Sigmoid colon (tissue), 7 donors: ENCODE results near the gene SMYD3. TPM values are rescaled to one million over a fixed set of nuclear protein-coding genes. Genes with fewer than 3 reads are reported as not detected.

Experiments used
- DNase-seq: peaks from one replicate; pipeline ENCODE4 v3.0.0-alpha.2; 2019
- H3K27ac ChIP-seq, 4 donors: fragments of 200-600 bp; sonication (generic); one replicate each; pipeline ENCODE4 v1.5.1; 2016 to 2019; ENCODE audit warnings: mild to moderate bottlenecking in 1 of 4
- H3K27me3 ChIP-seq, 3 donors: fragments of 200-600 bp; sonication (generic); one replicate each; pipeline ENCODE4 v1.5.1; 2019; ENCODE audit warnings: mild to moderate bottlenecking in 1 of 3
- H3K36me3 ChIP-seq, 4 donors: fragments of 200-600 bp; sonication (generic); one replicate each; pipeline ENCODE4 v1.5.1; 2016 to 2019
- H3K4me1 ChIP-seq, 4 donors: fragments of 200-600 bp; sonication (generic); one replicate each; pipeline ENCODE4 v1.5.1; 2017 to 2019
- H3K4me3 ChIP-seq, 4 donors: fragments of 200-600 bp; sonication (generic); one replicate each; pipeline ENCODE4 v1.5.1; 2017 to 2019; ENCODE audit warnings: mild to moderate bottlenecking in 2 of 4, moderate library complexity in 1 of 4
- H3K9me3 ChIP-seq, 4 donors: fragments of 200-600 bp in 3 of 4; sonication (generic) in 3 of 4; one replicate each; pipeline versions ENCODE4 v1.5.1 to v1.6.1; 2013 to 2019
- EP300 ChIP-seq, 4 donors: sonication (generic); formaldehyde crosslinking; IDR thresholded peaks; one replicate each; pipeline ENCODE4 v1.6.1; 2017; ENCODE audit warnings: antibody characterized with exemption in 4 of 4
- POLR2A ChIP-seq, 2 donors: fragments of 450-650 bp; IDR thresholded peaks; one replicate each; pipeline ENCODE4 v1.6.1; 2016; ENCODE audit warnings: antibody characterized with exemption in 2 of 2, mild to moderate bottlenecking in 2 of 2, moderate library complexity in 2 of 2
- POLR2AphosphoS5 ChIP-seq, 4 donors: sonication (generic); formaldehyde crosslinking; IDR thresholded peaks; one replicate each; pipeline ENCODE4 v1.6.1; 2017; ENCODE audit warnings: antibody characterized with exemption in 4 of 4
- WGBS, 2 donors: extraction: QIAGEN DNeasy Blood & Tissue Kit; methylation state at CpG; one replicate each; pipeline ENCODE4 v1.1.7; 2013; 5-methylcytosine and 5-hydroxymethylcytosine counted together
- intact Hi-C: fragments of 100-400 bp; cut with DNase I; formaldehyde crosslinking; loops from one replicate; pipeline ENCODE4 v1.15.1; 2023
- polyA plus RNA-seq, 3 donors: library from polyadenylated mRNA; stranded (reverse); fragments of 200-250 nt; gene quantifications; one replicate each; pipeline ENCODE4 v1.2.3, GENCODE V29; 2013
- total RNA-seq, 4 donors: library from RNA; depleted of rRNA; stranded (reverse); fragments of >200 nt; gene quantifications; one replicate each; pipeline ENCODE4 v1.1.0, GENCODE V29; 2016
- TF ChIP-seq, protein P1 (sequence below), 4 experiments: fragments of 450-650 bp in 3 of 4; fragments of 200-600 bp in 1 of 4; IDR thresholded peaks; one replicate each; pipeline ENCODE4 v1.5.1; 2016 to 2019; ENCODE audit warnings: antibody characterized with exemption in 4 of 4, mild to moderate bottlenecking in 3 of 4, moderate library complexity in 2 of 4
- donor health status: healthy with polysubstance abuse.
- donor health status: Bipolar disorder and iron deficiency.
- donor health status: healthy.

The SMYD3 gene
- total and polyA plus RNA-seq, 7 donors, result 8.7 to 23.8 (median 17.1) TPM

DNA sequence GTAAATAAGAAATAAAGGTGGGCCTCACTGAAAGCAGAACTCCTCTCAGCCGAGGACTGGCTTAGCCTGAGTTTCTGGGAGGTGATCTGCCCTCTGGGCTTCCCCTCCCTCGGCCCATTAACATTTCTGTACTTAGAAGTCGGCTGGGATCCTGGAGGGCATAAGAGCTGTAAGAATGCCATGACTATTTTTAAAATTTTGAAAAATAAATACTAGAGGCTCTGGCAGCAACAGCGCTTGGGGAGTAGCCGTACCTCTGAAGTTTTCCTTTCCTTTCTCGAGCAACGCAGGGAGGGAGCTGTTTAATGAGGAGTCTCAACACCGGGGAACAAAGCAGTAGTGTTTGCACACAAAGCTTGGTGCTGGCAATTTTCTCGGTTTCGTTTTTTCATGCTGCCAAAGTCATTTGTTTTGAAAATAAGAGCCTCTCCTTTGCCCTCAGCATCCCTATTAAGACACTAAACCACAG is 498.7 kb downstream of the SMYD3 start:
- H3K27ac ChIP-seq, result peak overlapping the region in 2 of 4 donors; percentile 21 to 59
- TF ChIP-seq EP300 (IDR thresholded peaks at IDR 0.05) (no peak), POLR2A (IDR thresholded peaks at IDR 0.05) (no peak), POLR2AphosphoS5 (IDR thresholded peaks at IDR 0.05) (no peak)
- TF ChIP-seq, protein P1, sequence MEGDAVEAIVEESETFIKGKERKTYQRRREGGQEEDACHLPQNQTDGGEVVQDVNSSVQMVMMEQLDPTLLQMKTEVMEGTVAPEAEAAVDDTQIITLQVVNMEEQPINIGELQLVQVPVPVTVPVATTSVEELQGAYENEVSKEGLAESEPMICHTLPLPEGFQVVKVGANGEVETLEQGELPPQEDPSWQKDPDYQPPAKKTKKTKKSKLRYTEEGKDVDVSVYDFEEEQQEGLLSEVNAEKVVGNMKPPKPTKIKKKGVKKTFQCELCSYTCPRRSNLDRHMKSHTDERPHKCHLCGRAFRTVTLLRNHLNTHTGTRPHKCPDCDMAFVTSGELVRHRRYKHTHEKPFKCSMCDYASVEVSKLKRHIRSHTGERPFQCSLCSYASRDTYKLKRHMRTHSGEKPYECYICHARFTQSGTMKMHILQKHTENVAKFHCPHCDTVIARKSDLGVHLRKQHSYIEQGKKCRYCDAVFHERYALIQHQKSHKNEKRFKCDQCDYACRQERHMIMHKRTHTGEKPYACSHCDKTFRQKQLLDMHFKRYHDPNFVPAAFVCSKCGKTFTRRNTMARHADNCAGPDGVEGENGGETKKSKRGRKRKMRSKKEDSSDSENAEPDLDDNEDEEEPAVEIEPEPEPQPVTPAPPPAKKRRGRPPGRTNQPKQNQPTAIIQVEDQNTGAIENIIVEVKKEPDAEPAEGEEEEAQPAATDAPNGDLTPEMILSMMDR (IDR thresholded peaks at IDR 0.05), result no peak
- no peak for DNase-seq
- peaks cover 0 to 18% (median 11%) of the 10 kb centered on the region in 4 donors for H3K4me1 ChIP-seq
- no peaks in the 10 kb centered on the region for H3K27me3 ChIP-seq
- H3K4me3 ChIP-seq, result no peak overlapping the region
- intact Hi-C loops, result no loop called here
- no peaks in the 10 kb centered on the region for H3K9me3 ChIP-seq
- WGBS, 2 donors, result 26 to 73% methylated on average over 10 of the region's 10 CpGs
- no peaks in the 10 kb centered on the region for H3K36me3 ChIP-seq

DNA sequence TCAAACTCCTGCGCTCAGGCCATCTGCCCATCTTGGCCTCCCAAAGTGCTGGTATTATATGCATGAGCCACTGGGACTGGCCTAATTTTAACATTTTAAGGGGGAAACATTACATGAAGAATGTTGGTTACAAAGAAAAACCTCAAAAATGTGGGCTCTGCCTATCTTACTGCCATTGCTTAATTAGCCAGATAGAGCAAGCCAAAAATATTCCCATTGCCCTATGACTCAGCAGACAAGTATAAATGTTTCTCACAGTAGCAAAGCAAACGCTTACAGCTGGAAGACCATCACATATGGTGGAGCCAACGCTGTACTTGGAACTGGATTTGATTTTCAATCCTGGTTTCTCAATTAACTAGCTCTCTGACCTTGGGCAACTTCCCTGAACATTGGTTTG is 502.0 kb downstream of the SMYD3 start:
- peaks cover 0 to 26% (median 12%) of the 10 kb centered on the region in 4 donors for H3K4me1 ChIP-seq
- H3K9me3 ChIP-seq, result no peaks in the 10 kb centered on the region
- DNase-seq, result no peak
- peak overlapping the region in 1 of 4 donors; percentile 8 for H3K27ac ChIP-seq
- WGBS, 2 donors, result 59 to 70% methylated on average over 3 of the region's 3 CpGs
- TF ChIP-seq POLR2A (IDR thresholded peaks at IDR 0.05) (no peak), POLR2AphosphoS5 (IDR thresholded peaks at IDR 0.05) (no peak), EP300 (IDR thresholded peaks at IDR 0.05) (no peak)
- TF ChIP-seq, protein P1 (IDR thresholded peaks at IDR 0.05), result no peak
- no peak overlapping the region for H3K4me3 ChIP-seq
- H3K36me3 ChIP-seq, result no peaks in the 10 kb centered on the region
- H3K27me3 ChIP-seq, result no peaks in the 10 kb centered on the region
- intact Hi-C loops, result no loop called here

DNA sequence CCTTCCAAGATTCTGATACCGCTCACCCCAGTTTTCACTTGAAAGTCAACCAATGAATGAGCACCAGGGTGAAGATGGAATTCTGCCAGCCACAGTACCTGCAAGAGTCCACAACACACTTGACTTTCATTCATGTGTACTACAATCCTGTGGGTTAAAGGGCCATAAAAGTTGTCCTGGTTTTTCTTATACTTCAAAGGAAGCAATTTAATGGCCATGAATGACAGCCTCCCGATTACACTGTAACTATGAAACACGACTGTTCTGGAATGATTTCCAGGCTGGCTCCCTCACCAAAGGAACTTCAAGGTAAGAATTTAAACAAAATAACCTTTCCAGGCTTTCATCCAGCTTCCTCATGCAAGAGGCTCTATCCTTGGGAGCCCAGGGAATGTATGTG is 502.8 kb downstream of the SMYD3 start:
- intact Hi-C loops, result no loop called here
- H3K27ac ChIP-seq, result peak overlapping the region in 1 of 4 donors; percentile 8

DNA sequence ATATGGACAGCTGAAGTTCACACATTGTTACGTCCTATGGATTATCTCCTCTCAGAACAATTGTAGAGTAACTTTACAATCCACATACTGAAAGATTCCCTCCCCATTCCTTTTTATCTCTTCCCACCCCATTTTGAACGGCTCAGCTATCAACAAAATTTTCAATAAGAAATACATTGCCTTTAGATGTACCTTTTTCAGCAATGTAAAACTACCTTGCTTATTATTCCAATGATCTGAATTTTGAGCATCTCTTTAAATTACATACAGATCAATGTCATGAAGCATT is 503.7 kb downstream of the SMYD3 start:
- intact Hi-C loops, result loop anchor here (1.0 kb wide), 1 partner anchor 850 kb away; no protein-coding TSS in a partner anchor
- TF ChIP-seq POLR2AphosphoS5 (IDR thresholded peaks at IDR 0.05) (no peak), POLR2A (IDR thresholded peaks at IDR 0.05) (no peak), EP300 (IDR thresholded peaks at IDR 0.05) (no peak)
- TF ChIP-seq, protein P1 (IDR thresholded peaks at IDR 0.05), result no peak
- H3K4me3 ChIP-seq, result no peak overlapping the region
- no peak for DNase-seq
- no peaks in the 10 kb centered on the region for H3K27me3 ChIP-seq
- H3K9me3 ChIP-seq, result no peaks in the 10 kb centered on the region
- H3K27ac ChIP-seq, result no peak overlapping the region
- WGBS, 2 donors, result 17 to 53% methylated on average over 2 of the region's 2 CpGs
- H3K36me3 ChIP-seq, result no peaks in the 10 kb centered on the region
- H3K4me1 ChIP-seq, result peaks cover 0 to 26% (median 12%) of the 10 kb centered on the region in 4 donors

More for the DNA sequence above, 502.8 kb downstream of the SMYD3 start:
- H3K4me1 ChIP-seq, result peaks cover 0 to 26% (median 12%) of the 10 kb centered on the region in 4 donors
- DNase-seq, result no peak
- H3K4me3 ChIP-seq, result no peak overlapping the region
- TF ChIP-seq POLR2AphosphoS5 (IDR thresholded peaks at IDR 0.05) (peak in 1 of 4 donors; percentile 31), EP300 (IDR thresholded peaks at IDR 0.05) (no peak)
- WGBS, 2 donors, result 17 to 63% methylated on average over 3 of the region's 3 CpGs
- H3K9me3 ChIP-seq, result no peaks in the 10 kb centered on the region
- H3K27me3 ChIP-seq, result no peaks in the 10 kb centered on the region
- H3K36me3 ChIP-seq, result no peaks in the 10 kb centered on the region

DNA sequence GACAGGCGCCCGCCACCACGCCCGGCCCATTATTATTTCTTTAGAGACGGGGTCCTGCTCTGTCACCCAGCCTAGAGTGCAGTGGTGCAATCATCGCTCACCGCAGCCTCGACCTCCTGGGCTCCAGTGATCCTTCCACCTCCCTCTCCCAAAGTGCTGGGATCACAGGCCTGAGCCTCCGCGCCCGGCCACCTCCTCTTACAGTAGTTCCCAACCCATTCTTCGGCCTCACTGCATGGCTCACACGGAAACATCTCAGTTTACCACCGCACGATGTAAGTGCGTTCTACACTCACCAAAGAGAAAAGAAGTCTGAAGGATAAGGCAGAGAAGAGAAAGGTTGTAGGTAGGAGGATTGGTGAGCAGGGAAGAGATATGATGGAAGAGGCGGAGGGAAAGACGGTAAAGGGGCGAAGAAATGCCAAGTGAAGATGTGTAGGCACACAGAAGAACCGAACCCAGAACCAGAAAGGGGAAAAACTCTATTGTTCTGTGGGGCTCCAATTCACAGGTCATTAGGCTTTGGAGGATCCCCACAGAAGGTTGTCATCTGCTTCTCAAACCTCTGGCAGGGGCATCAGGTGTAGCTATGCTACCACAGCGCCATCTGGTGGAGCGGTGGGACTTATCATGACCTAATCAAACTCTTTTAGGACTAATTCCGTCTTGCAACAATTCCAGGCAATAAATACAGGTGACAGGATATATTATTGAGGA is 504.2 kb downstream of the SMYD3 start:
- H3K9me3 ChIP-seq, result no peaks in the 10 kb centered on the region
- no peak overlapping the region for H3K27ac ChIP-seq
- no peaks in the 10 kb centered on the region for H3K27me3 ChIP-seq
- 78 to 82% methylated on average over 23 of the region's 23 CpGs for WGBS, 2 donors
- DNase-seq, result peak; percentile 88
- H3K4me1 ChIP-seq, result peaks cover 0 to 28% (median 13%) of the 10 kb centered on the region in 4 donors
- intact Hi-C loops, result loop anchor here (1.0 kb wide), 1 partner anchor 850 kb away; no protein-coding TSS in a partner anchor
- no peak overlapping the region for H3K4me3 ChIP-seq
- TF ChIP-seq POLR2A (IDR thresholded peaks at IDR 0.05), result no peak
- TF ChIP-seq, protein P1 (IDR thresholded peaks at IDR 0.05), result peak; percentile 37 to 89 (median 82)
- no peaks in the 10 kb centered on the region for H3K36me3 ChIP-seq
